Heart left ventricle (tissue), 13 donors: ENCODE measurements around the gene SUPT4H1.

ENCODE experiments used
- CTCF ChIP-seq, 12 donors: fragments of 200-600 bp; sonication (generic) in 4 of 12; IDR thresholded peaks; one replicate each; pipeline versions ENCODE4 v1.5.0 to v1.8.0; 2018 to 2022; ENCODE audit warnings: antibody characterized with exemption in 12 of 12, mild to moderate bottlenecking in 5 of 12
- POLR2A ChIP-seq, 2 donors: fragments of 450-650 bp; IDR thresholded peaks; one replicate each; pipeline ENCODE4 v1.6.1; 2017; ENCODE audit warnings: antibody characterized with exemption in 2 of 2, mild to moderate bottlenecking in 2 of 2, moderate library complexity in 2 of 2
- donor health status: ischemic (EF 13 %, LVEDD 7.1; RV severe dilation, severe dysfunction).
- donor health status: DM: no; HTN: yes; CAD: no.
- donor health status: DM: no; HTN: no; CAD: no.
- donor health status: ischemic (EF 25% LVEDD 6.9; RV normal size, moderate dysfunction).
- donor health status: ischemic (EF 25% LVEDD 5.7; RV mildly dilated, moderate dysfunction).
- donor health status: ischemic (EF 35%, LVEDD 5.7; RV mildly dilated, moderate dysfunction).
- donor health status: nonischemic (EF 11% LVEDD 7.7; RV severe dilation, severe dysfunction).
- donor health status: DM: yes; HTN: yes; CAD: no.
- donor health status: PGD.
- donor health status: ischemic (EF 29% LVEDD 5.4; RV normal size, mild dysfunction).
- donor health status: nonischemic (EF 23%, LVEDD 6.1; RV moderate dilation, normal function).

- TF ChIP-seq CTCF (IDR thresholded peaks at IDR 0.05): no peak
- no peak for TF ChIP-seq POLR2A (IDR thresholded peaks at IDR 0.05)
These were observed 17.3 kb downstream of the SUPT4H1 start for GRCh38 chr17:58334661-58335060.
